DOHH2 (cell line): Measurements from ENCODE around the gene TLR9.

Experiments used
- CTCF ChIP-seq: fragments of 200-600 bp; sonication (generic); IDR thresholded peaks from one replicate; pipeline ENCODE4 v1.5.1; 2014; ENCODE audit warnings: antibody characterized with exemption, mild to moderate bottlenecking, low read depth, low read length; ENCODE audit not compliant: poor library complexity, severe bottlenecking
- EZH2phosphoT487 ChIP-seq: fragments of 200-600 bp; sonication (generic); IDR thresholded peaks from 2 replicates; pipeline ENCODE4 v1.6.1; 2017; ENCODE audit warnings: borderline replicate concordance, mild to moderate bottlenecking, antibody characterized with exemption, low read length, moderate library complexity, mixed read lengths

- TF ChIP-seq EZH2phosphoT487 (no peak), CTCF (no peak)
Observed at GRCh38 chr3:52240059-52240885, 14.8 kb upstream of the TLR9 start.
